Nephron (organoid): ENCODE data around the gene OR1F1.
"Not testable (repeated sequence)": the region's sequence is repeated elsewhere in the genome, so short reads cannot be mapped to it uniquely, and the experiment has no call there.

Source experiments
- H3K27ac Mint-ChIP-seq, 3 experiments: 2 replicates each; pipeline ENCODE4 v1.8.0; 2020; ENCODE audit warnings: mixed read lengths in 3 of 3, mild to moderate bottlenecking in 2 of 3, moderate library complexity in 1 of 3
- H3K27me3 Mint-ChIP-seq: 2 replicates; pipeline ENCODE4 v1.8.0; 2021; ENCODE audit warnings: low read depth, mild to moderate bottlenecking, moderate library complexity, mixed read lengths
- H3K36me3 Mint-ChIP-seq: 2 replicates; pipeline ENCODE4 v1.8.0; 2020; ENCODE audit warnings: low read depth, mixed read lengths
- H3K4me1 Mint-ChIP-seq: 2 replicates; pipeline ENCODE4 v1.8.0; 2020; ENCODE audit warnings: mixed read lengths
- H3K4me3 Mint-ChIP-seq, 3 experiments: 2 replicates each; pipeline ENCODE4 v1.8.0; 2020; ENCODE audit warnings: mild to moderate bottlenecking in 3 of 3, mixed read lengths in 3 of 3, moderate library complexity in 2 of 3
- H3K9me3 Mint-ChIP-seq: 2 replicates; pipeline ENCODE4 v1.8.0; 2020; ENCODE audit warnings: mixed read lengths
- TF ChIP-seq, protein P1 (sequence below), 3 experiments: fragments of 200-600 bp; sonication (generic); IDR thresholded peaks; one replicate each; pipeline ENCODE4 v1.5.0; 2021; ENCODE audit warnings: antibody characterized with exemption in 3 of 3; ENCODE audit not compliant: unreplicated experiment in 3 of 3

The OR1F1 gene

GRCh38 chr16:3202903-3203539 is 15.0 kb downstream of the OR1F1 start:
- Mint-ChIP-seq H3K27ac (no peak overlapping the region), H3K27me3 (peaks cover 45% of the 10 kb centered on the region), H3K36me3 (no peaks in the 10 kb centered on the region), H3K4me3 (no peak overlapping the region), H3K9me3 (peaks cover 26% of the 10 kb centered on the region), H3K4me1 (no peaks in the 10 kb centered on the region)
- TF ChIP-seq, protein P1, sequence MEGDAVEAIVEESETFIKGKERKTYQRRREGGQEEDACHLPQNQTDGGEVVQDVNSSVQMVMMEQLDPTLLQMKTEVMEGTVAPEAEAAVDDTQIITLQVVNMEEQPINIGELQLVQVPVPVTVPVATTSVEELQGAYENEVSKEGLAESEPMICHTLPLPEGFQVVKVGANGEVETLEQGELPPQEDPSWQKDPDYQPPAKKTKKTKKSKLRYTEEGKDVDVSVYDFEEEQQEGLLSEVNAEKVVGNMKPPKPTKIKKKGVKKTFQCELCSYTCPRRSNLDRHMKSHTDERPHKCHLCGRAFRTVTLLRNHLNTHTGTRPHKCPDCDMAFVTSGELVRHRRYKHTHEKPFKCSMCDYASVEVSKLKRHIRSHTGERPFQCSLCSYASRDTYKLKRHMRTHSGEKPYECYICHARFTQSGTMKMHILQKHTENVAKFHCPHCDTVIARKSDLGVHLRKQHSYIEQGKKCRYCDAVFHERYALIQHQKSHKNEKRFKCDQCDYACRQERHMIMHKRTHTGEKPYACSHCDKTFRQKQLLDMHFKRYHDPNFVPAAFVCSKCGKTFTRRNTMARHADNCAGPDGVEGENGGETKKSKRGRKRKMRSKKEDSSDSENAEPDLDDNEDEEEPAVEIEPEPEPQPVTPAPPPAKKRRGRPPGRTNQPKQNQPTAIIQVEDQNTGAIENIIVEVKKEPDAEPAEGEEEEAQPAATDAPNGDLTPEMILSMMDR (IDR thresholded peaks at IDR 0.05; ENCODE audit: unreplicated experiment in 3 of 3): no peak

DNA sequence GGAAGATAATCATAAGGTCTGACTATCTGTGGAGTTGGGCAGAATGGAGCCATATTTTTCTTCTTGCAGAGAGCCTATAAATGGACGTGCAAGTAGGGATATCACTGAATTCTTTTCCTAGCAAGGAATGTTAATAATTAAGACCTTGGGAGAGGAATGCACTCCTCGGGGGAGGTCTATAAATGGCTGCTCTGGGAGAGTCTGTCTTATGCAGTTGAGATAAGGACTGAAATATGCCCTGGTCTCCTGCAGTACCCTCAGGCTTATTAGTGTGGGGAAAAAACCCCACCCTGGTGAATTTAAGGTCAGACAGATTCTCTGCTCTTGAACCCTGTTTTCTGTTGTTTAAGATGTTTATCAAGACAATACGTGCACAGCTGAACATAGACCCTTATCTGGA is 17.9 kb downstream of the OR1F1 start:
- H3K27ac Mint-ChIP-seq, H3K36me3 Mint-ChIP-seq: not testable (repeated sequence)

DNA sequence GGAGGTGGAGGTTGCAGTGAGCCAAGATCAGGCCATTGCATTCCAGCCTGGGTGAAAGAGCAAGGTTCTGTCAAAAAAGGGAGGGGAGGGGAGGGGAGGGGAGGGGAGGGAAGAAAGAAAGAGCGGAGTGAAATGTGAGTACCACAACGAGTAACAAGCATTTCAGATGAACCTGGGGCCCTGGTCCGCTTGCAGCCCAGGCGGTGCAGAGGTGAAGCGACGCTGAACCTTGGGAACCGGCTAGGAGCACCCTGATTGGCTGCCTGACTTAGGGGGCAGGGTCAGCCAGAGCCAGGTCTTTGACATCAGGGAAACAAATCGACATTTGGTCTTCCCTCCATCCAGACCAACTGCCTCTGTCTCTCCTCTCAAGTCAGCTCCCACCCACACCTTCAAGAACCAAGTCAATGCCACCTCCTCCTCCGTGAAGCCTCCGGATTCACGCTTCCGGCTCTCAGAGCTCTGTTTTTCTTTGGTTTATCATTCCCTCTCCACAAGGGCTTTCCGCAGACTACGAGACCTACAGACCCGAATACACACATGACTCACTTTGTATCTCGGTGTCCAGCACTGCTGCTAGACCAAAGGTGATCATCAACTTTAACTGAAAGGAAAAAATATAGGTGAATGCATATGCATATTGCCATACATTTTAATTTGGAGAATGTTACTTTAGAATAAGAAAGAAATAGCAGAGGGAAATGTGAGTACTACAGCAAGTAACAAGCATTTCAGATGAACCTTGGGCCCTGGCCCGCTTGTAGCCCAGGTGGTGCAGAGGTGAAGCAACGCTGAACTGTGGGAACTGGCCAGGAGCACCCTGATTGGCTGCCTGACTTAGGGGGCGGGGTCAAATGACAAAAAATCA is 19.3 kb downstream of the OR1F1 start:
- Mint-ChIP-seq H3K27ac (no peak overlapping the region), H3K9me3 (peaks cover 42% of the 10 kb centered on the region), H3K36me3 (no peaks in the 10 kb centered on the region), H3K4me3 (no peak overlapping the region), H3K4me1 (no peaks in the 10 kb centered on the region), H3K27me3 (peaks cover 21% of the 10 kb centered on the region)
- TF ChIP-seq, protein P1 (IDR thresholded peaks at IDR 0.05; ENCODE audit: unreplicated experiment in 3 of 3): no peak

More for the DNA sequence above, 17.9 kb downstream of the OR1F1 start:
- Mint-ChIP-seq H3K27me3 (peaks cover 23% of the 10 kb centered on the region), H3K9me3 (peaks cover 35% of the 10 kb centered on the region)
- not testable (repeated sequence) for H3K4me3 Mint-ChIP-seq, H3K4me1 Mint-ChIP-seq

GRCh38 chr16:3212006-3212405 is 24.0 kb downstream of the OR1F1 start:
- peaks cover 44% of the 10 kb centered on the region for H3K9me3 Mint-ChIP-seq

DNA sequence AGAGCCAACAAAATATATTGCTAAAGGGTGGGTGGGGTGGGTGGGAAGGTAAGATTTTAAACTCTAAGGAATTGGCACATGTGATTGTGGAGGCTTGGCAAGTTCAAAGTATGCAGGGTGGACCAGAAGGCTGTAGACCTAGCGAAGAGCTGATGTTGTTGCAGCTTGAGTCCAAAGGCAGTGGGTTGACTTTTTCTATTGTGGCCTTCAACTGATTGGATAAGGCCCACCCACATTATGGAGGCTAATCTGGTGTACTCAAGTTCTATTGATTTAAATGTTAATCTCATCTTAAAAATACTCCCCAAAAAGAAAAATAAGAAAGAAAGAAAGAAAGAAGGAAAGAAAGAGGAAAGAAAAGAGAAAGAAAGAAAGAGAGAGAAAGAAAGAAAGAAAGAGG is 24.6 kb downstream of the OR1F1 start:
- peaks cover 31% of the 10 kb centered on the region for H3K27me3 Mint-ChIP-seq
- H3K4me3 Mint-ChIP-seq: no peak overlapping the region
- no peak overlapping the region for H3K27ac Mint-ChIP-seq
- peaks cover under 1% of the 10 kb centered on the region for H3K36me3 Mint-ChIP-seq
- H3K4me1 Mint-ChIP-seq: no peaks in the 10 kb centered on the region
- peaks cover 43% of the 10 kb centered on the region for H3K9me3 Mint-ChIP-seq
- TF ChIP-seq, protein P1 (IDR thresholded peaks at IDR 0.05; ENCODE audit: unreplicated experiment in 3 of 3): no peak

More at GRCh38 chr16:3212006-3212405, 24.0 kb downstream of the OR1F1 start:
- TF ChIP-seq, protein P1 (IDR thresholded peaks at IDR 0.05; ENCODE audit: unreplicated experiment in 3 of 3): no peak
- Mint-ChIP-seq H3K4me1 (no peaks in the 10 kb centered on the region), H3K27me3 (peaks cover 31% of the 10 kb centered on the region), H3K4me3 (no peak overlapping the region), H3K27ac (no peak overlapping the region), H3K36me3 (no peaks in the 10 kb centered on the region)

GRCh38 chr16:3214904-3215600 is 27.0 kb downstream of the OR1F1 start:
- Mint-ChIP-seq H3K27me3 (peaks cover 31% of the 10 kb centered on the region), H3K4me1 (no peaks in the 10 kb centered on the region), H3K27ac (no peak overlapping the region), H3K4me3 (no peak overlapping the region), H3K36me3 (peaks cover 3% of the 10 kb centered on the region), H3K9me3 (peaks cover 44% of the 10 kb centered on the region)
- TF ChIP-seq, protein P1 (IDR thresholded peaks at IDR 0.05; ENCODE audit: unreplicated experiment in 3 of 3): no peak
